ENCODE measurements around the gene TUBA4B. TPM values are rescaled to one million over a fixed set of nuclear protein-coding genes. Genes with fewer than 3 reads are reported as not detected.

Gene TUBA4B
- total RNA-seq, 1 donor from 2014 or later = not detected

DNA sequence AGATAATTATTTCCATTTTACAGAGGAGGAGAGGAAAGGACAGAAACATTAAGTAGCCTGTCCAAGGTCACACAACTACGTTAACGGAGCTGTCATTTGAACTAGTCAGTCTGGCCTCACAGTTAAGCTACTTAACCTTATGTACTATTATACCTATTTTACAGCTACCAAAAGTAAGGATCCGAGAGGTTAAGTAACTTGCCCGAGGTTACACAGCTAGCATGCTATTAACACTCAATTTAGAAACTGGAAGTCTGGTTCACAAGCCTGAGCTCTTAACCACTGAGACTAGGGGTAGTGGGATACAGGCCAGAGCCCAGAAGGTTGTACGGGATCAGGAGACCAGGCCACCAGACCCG, 8.3 kb upstream of the TUBA4B start:
- peaks cover 26% of the 10 kb centered on the region for H3K4me1 Mint-ChIP-seq (ENCODE audit: unreplicated experiment)
- peaks cover 6% of the 10 kb centered on the region for H3K36me3 Mint-ChIP-seq (ENCODE audit: low read depth, unreplicated experiment)
- peak overlapping the region; percentile 96 for H3K4me3 Mint-ChIP-seq (ENCODE audit: unreplicated experiment)
- H3K27me3 Mint-ChIP-seq (ENCODE audit: unreplicated experiment) = peaks cover 14% of the 10 kb centered on the region
- H3K27ac Mint-ChIP-seq (ENCODE audit: unreplicated experiment) = peak overlapping the region; percentile 98
- DNase-seq (ENCODE audit: low spot score) = no peak
- H3K9me3 Mint-ChIP-seq (ENCODE audit: unreplicated experiment) = no peaks in the 10 kb centered on the region
- TF ChIP-seq, protein P1, sequence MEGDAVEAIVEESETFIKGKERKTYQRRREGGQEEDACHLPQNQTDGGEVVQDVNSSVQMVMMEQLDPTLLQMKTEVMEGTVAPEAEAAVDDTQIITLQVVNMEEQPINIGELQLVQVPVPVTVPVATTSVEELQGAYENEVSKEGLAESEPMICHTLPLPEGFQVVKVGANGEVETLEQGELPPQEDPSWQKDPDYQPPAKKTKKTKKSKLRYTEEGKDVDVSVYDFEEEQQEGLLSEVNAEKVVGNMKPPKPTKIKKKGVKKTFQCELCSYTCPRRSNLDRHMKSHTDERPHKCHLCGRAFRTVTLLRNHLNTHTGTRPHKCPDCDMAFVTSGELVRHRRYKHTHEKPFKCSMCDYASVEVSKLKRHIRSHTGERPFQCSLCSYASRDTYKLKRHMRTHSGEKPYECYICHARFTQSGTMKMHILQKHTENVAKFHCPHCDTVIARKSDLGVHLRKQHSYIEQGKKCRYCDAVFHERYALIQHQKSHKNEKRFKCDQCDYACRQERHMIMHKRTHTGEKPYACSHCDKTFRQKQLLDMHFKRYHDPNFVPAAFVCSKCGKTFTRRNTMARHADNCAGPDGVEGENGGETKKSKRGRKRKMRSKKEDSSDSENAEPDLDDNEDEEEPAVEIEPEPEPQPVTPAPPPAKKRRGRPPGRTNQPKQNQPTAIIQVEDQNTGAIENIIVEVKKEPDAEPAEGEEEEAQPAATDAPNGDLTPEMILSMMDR (IDR thresholded peaks at IDR 0.05; ENCODE audit: unreplicated experiment) = no peak

DNA sequence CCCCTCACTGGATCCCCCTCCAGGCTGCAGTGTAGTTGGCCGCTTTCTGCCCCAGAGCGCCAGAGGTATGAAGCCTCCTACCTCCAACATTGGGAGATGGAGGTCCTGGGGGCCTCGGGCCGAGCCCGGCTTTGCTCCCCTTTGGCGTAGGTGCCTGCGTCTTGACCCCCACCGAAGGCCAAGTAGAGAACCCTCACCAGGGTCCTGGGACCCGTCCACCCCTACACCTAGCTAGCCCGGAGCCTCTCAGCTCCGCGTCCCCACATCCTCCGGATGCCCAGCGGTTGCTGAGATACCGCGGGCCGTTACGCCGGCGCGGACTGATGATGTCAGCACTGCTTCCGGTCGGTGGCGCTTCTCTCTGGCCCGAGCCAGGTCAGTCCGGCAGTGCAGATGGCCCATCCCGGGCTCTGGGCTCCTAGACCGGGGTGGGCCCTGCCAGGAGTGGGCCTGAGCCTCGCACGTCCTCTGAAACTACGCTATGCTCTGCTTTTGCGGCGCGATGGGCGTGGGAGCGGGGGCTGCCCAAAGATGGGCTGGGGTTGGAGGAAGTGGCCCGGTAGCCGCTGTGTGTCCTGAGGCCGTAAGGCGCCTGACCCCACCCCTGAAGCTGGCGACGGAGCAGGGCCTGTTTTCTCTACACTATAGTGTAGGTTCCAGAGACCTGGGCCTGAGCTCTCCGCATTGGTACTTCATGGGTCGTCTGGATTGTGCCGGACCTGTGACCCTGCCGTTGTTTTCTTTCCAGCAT, 7.7 kb upstream of the TUBA4B start, which contains the start of the genes GLB1L and STK16:
GLB1L (minus strand) TSS at position 297 of the 751 bp plus-strand sequence. CDS start 1,871 bp downstream, outside the sequence.
STK16 (plus strand) TSS at position 332 of the 751 bp plus-strand sequence. CDS start 521 bp downstream, outside the sequence.
- H3K36me3 Mint-ChIP-seq (ENCODE audit: low read depth, unreplicated experiment) = peaks cover 6% of the 10 kb centered on the region
- H3K27ac Mint-ChIP-seq (ENCODE audit: unreplicated experiment) = peak within 1 kb of the TSS; percentile 98
- peak within 1 kb of the TSS; percentile 96 for H3K4me3 Mint-ChIP-seq (ENCODE audit: unreplicated experiment)
- H3K4me1 Mint-ChIP-seq (ENCODE audit: unreplicated experiment) = peaks cover 26% of the 10 kb centered on the region
- H3K9me3 Mint-ChIP-seq (ENCODE audit: unreplicated experiment) = no peaks in the 10 kb centered on the region
- peaks cover 14% of the 10 kb centered on the region for H3K27me3 Mint-ChIP-seq (ENCODE audit: unreplicated experiment)
- TF ChIP-seq, protein P1 (IDR thresholded peaks at IDR 0.05; ENCODE audit: unreplicated experiment) = no peak
- DNase-seq (ENCODE audit: low spot score) = peak; percentile 95

DNA sequence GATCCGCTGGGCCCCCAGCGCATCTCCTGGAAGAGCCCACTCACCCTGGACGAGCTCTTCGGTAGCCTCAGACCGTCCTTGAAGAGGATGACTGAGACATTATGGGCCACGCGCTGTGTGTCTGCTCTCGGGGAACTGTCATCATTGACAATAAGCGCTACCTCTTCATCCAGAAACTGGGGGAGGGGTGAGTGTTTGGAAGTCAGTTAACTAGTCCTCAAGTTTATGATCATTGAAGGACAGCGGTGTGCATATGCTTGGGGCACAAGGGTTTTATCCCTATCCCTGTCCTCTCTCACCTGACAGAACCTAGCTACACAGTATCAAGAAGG, 7.2 kb upstream of the TUBA4B start:
- H3K9me3 Mint-ChIP-seq (ENCODE audit: unreplicated experiment) = no peaks in the 10 kb centered on the region
- H3K36me3 Mint-ChIP-seq (ENCODE audit: low read depth, unreplicated experiment) = peaks cover 9% of the 10 kb centered on the region
- H3K4me1 Mint-ChIP-seq (ENCODE audit: unreplicated experiment) = peaks cover 26% of the 10 kb centered on the region
- H3K4me3 Mint-ChIP-seq (ENCODE audit: unreplicated experiment) = peak overlapping the region; percentile 96
- H3K27me3 Mint-ChIP-seq (ENCODE audit: unreplicated experiment) = peaks cover 14% of the 10 kb centered on the region
- DNase-seq (ENCODE audit: low spot score) = no peak
- peak overlapping the region; percentile 98 for H3K27ac Mint-ChIP-seq (ENCODE audit: unreplicated experiment)
- TF ChIP-seq, protein P1 (IDR thresholded peaks at IDR 0.05; ENCODE audit: unreplicated experiment) = no peak

DNA sequence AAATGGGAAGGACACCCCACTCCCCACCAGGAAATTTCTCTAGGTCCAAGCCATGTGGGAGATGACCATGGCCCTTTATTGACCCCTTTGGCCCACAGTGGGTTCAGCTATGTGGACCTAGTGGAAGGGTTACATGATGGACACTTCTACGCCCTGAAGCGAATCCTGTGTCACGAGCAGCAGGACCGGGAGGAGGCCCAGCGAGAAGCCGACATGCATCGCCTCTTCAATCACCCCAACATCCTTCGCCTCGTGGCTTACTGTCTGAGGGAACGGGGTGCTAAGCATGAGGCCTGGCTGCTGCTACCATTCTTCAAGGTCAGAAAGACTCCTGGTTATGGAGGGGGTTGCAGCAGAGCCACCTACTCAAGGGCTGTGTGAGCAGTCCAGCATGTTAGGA, 6.5 kb upstream of the TUBA4B start:
- H3K27me3 Mint-ChIP-seq (ENCODE audit: unreplicated experiment) = peaks cover 14% of the 10 kb centered on the region
- H3K27ac Mint-ChIP-seq (ENCODE audit: unreplicated experiment) = no peak overlapping the region
- H3K4me3 Mint-ChIP-seq (ENCODE audit: unreplicated experiment) = peak overlapping the region; percentile 67
- DNase-seq (ENCODE audit: low spot score) = no peak
- peaks cover 14% of the 10 kb centered on the region for H3K36me3 Mint-ChIP-seq (ENCODE audit: low read depth, unreplicated experiment)
- TF ChIP-seq, protein P1 (IDR thresholded peaks at IDR 0.05; ENCODE audit: unreplicated experiment) = no peak
- no peaks in the 10 kb centered on the region for H3K9me3 Mint-ChIP-seq (ENCODE audit: unreplicated experiment)
- peaks cover 28% of the 10 kb centered on the region for H3K4me1 Mint-ChIP-seq (ENCODE audit: unreplicated experiment)

Data from endothelial cell (in vitro differentiated cells).